HG03025 (cell line): ENCODE measurements around the gene PSMD6.

Experiments
- ATAC-seq: cut with Tn5 transposase; IDR thresholded peaks from one replicate; pipeline ENCODE4 v1.9.1; 2021; ENCODE audit warnings: mild to moderate bottlenecking, moderate library complexity; ENCODE audit not compliant: unreplicated experiment, low FRiP score

Gene PSMD6

GRCh38 chr3:63963496-63963895 is 59.8 kb downstream of the PSMD6 start:
- no peak for ATAC-seq

GRCh38 chr3:63961891-63962290 is 61.4 kb downstream of the PSMD6 start:
- peak; percentile 71 for ATAC-seq
